HCT116 (cell line): ENCODE measurements around the gene TMBIM6.

Experiments used
- ATF3 ChIP-seq: IDR thresholded peaks from 2 replicates; pipeline ENCODE4 v1.6.1; 2012
- CEBPB ChIP-seq: IDR thresholded peaks from 2 replicates; pipeline ENCODE4 v1.6.1; 2012; ENCODE audit warnings: low read depth
- CTCF ChIP-seq, 3 experiments: fragments of 200-600 bp in 1 of 3; sonication (generic) in 1 of 3; IDR thresholded peaks in 2 of 3; conservative IDR thresholded peaks in 1 of 3; 2 replicates each; pipeline ENCODE4 v1.5.1; 2012 to 2017; ENCODE audit warnings: low read depth in 2 of 3, low read length in 2 of 3, antibody characterized with exemption in 1 of 3, borderline replicate concordance in 1 of 3, control low read depth in 1 of 3, mild to moderate bottlenecking in 1 of 3, mixed read lengths in 1 of 3, mixed run types in 1 of 3, moderate library complexity in 1 of 3; ENCODE audit not compliant: insufficient read depth in 1 of 3
- EZH2 ChIP-seq: fragments of 200-600 bp; sonication (generic); IDR thresholded peaks from 2 replicates; pipeline ENCODE4 v1.6.1; 2017; ENCODE audit warnings: antibody characterized with exemption, mixed run types
- EZH2phosphoT487 ChIP-seq: fragments of 200-600 bp; IDR thresholded peaks from 2 replicates; pipeline ENCODE4 v1.6.1; 2018; ENCODE audit warnings: antibody characterized with exemption, borderline replicate concordance
- FOSL1 ChIP-seq: IDR thresholded peaks from 2 replicates; pipeline ENCODE4 v1.6.1; 2012; ENCODE audit warnings: low read depth
- MAX ChIP-seq: IDR thresholded peaks from 2 replicates; pipeline ENCODE4 v1.6.1; 2012
- POLR2A ChIP-seq: IDR thresholded peaks from 2 replicates; pipeline ENCODE4 v1.7.0; 2011; ENCODE audit warnings: borderline replicate concordance; ENCODE audit not compliant: insufficient read depth, insufficient read length; ENCODE audit errors: extremely low read depth
- POLR2AphosphoS5 ChIP-seq: IDR thresholded peaks from 2 replicates; pipeline ENCODE4 v1.6.1; 2011; ENCODE audit warnings: mild to moderate bottlenecking, low read depth, low read length, moderate library complexity
- RAD21 ChIP-seq: IDR thresholded peaks from 2 replicates; pipeline ENCODE4 v1.6.1; 2012; ENCODE audit warnings: low read depth, mild to moderate bottlenecking
- ZBTB33 ChIP-seq: IDR thresholded peaks from 2 replicates; pipeline ENCODE4 v1.6.1; 2011; ENCODE audit warnings: mild to moderate bottlenecking, low read length, moderate library complexity; ENCODE audit not compliant: insufficient replicate concordance; ENCODE audit errors: extremely low read depth

GRCh38 chr12:49748800-49749199 is 7.4 kb downstream of the TMBIM6 start:
- no peak for TF ChIP-seq POLR2A
- no peak for TF ChIP-seq CTCF (IDR thresholded peaks at IDR 0.05 in 2 of 3, conservative IDR thresholded peaks at IDR 0.05 in 1 of 3; ENCODE audit: borderline replicate concordance in 1 of 3, insufficient read depth in 1 of 3, low read depth in 2 of 3, low read length in 2 of 3)
- no peak for TF ChIP-seq ZBTB33
- TF ChIP-seq POLR2AphosphoS5 = no peak
- no peak for TF ChIP-seq FOSL1
- no peak for TF ChIP-seq ATF3
- TF ChIP-seq RAD21 = no peak
- no peak for TF ChIP-seq MAX
- TF ChIP-seq EZH2 = no peak
- no peak for TF ChIP-seq EZH2phosphoT487
- TF ChIP-seq CEBPB = no peak
